Endothelial cell (in vitro differentiated cells): ENCODE results near the gene COL1A1. TPM values are rescaled to one million over a fixed set of nuclear protein-coding genes. Genes with fewer than 3 reads are reported as not detected.
A peak's percentile ranks its signal among the peaks of the same experiment; 100 is the strongest.

ENCODE experiments used
- DNase-seq: peaks from one replicate; pipeline ENCODE4 v3.0.0; 2021; ENCODE audit warnings: low spot score
- H3K27ac Mint-ChIP-seq: one replicate; pipeline ENCODE4 v1.8.0; 2021; ENCODE audit warnings: mixed read lengths, inconsistent platforms; ENCODE audit not compliant: unreplicated experiment
- H3K27me3 Mint-ChIP-seq: one replicate; pipeline ENCODE4 v1.8.0; 2021; ENCODE audit warnings: mild to moderate bottlenecking, moderate library complexity, mixed read lengths, inconsistent platforms; ENCODE audit not compliant: unreplicated experiment
- H3K36me3 Mint-ChIP-seq: one replicate; pipeline ENCODE4 v1.8.0; 2021; ENCODE audit warnings: mild to moderate bottlenecking, low read depth, mixed read lengths, inconsistent platforms; ENCODE audit not compliant: unreplicated experiment
- H3K4me1 Mint-ChIP-seq: one replicate; pipeline ENCODE4 v1.8.0; 2021; ENCODE audit warnings: mild to moderate bottlenecking, mixed read lengths, inconsistent platforms; ENCODE audit not compliant: unreplicated experiment
- H3K4me3 Mint-ChIP-seq: one replicate; pipeline ENCODE4 v1.8.0; 2021; ENCODE audit warnings: mild to moderate bottlenecking, mixed read lengths, inconsistent platforms; ENCODE audit not compliant: unreplicated experiment
- H3K9me3 Mint-ChIP-seq: one replicate; pipeline ENCODE4 v1.8.0; 2021; ENCODE audit warnings: mixed read lengths, inconsistent platforms; ENCODE audit not compliant: unreplicated experiment
- total RNA-seq: library from RNA; stranded (reverse); fragmentation: NEBNext Ultra II Directional; extraction: Animal tissue kit (Norgen Biotek cat#: 25700); gene quantifications from one replicate; pipeline ENCODE4 v1.2.1, GENCODE V29; 2021; ENCODE audit not compliant: unreplicated experiment
- TF ChIP-seq, protein P1 (sequence below): fragments of 200-600 bp; sonication (generic); IDR thresholded peaks from one replicate; pipeline ENCODE4 v1.5.0; 2021; ENCODE audit warnings: antibody characterized with exemption; ENCODE audit not compliant: unreplicated experiment

Gene COL1A1
- total RNA-seq, 1 donor from 2014 or later, result 6.8 TPM

DNA sequence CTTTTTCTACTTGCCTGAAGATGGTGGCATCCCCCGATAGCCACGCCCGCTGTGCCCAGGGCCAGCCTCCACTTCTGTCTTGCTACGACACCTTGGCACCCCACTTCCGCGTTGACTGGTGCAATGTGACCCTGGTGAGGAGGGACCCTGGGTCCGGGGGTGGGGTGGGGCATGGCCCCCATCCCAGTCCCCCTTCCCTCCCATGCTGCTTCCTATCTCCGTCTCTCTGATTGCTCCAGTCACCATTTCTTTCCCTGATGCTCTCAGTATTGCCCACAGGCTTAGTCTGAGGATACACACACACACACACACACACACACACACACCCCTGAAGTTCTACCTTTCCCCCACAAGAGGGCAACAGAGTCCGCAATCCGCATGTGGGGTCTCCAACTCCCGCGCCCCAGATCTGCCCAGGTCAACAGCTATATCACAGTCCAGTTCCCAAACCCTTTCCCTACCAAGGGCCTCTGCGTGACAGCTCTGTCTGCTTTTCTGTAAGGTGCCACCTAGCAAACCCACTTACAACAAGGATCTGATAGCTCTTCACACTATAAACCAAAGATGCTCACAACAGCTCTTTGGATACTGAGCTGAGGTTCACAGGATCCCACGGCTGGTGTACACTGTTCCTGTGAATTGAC, 32.2 kb downstream of the COL1A1 start:
- peak; percentile 67 for DNase-seq

DNA sequence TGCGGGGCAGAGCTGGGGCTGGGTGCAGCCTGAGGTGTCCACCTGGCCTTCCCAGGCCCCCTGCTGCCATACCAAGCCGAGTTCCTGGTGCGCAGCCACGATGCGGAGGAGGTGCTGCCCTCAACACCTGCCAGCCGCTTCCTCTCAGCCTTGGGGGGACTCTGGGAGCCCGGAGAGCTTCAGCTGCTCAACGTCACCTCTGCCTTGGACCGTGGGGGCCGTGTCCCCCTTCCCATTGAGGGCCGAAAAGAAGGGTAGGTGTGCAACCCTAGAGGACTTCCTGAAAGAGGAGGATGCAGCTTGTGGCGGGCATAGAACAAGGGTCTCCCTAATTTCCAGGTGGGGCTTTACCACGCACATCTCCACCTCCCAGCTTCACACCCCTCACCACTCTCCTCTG, 33.1 kb downstream of the COL1A1 start:
- DNase-seq, result no peak
- no peaks in the 10 kb centered on the region for H3K9me3 Mint-ChIP-seq
- peaks cover 12% of the 10 kb centered on the region for H3K27me3 Mint-ChIP-seq
- no peak overlapping the region for H3K27ac Mint-ChIP-seq
- TF ChIP-seq, protein P1, sequence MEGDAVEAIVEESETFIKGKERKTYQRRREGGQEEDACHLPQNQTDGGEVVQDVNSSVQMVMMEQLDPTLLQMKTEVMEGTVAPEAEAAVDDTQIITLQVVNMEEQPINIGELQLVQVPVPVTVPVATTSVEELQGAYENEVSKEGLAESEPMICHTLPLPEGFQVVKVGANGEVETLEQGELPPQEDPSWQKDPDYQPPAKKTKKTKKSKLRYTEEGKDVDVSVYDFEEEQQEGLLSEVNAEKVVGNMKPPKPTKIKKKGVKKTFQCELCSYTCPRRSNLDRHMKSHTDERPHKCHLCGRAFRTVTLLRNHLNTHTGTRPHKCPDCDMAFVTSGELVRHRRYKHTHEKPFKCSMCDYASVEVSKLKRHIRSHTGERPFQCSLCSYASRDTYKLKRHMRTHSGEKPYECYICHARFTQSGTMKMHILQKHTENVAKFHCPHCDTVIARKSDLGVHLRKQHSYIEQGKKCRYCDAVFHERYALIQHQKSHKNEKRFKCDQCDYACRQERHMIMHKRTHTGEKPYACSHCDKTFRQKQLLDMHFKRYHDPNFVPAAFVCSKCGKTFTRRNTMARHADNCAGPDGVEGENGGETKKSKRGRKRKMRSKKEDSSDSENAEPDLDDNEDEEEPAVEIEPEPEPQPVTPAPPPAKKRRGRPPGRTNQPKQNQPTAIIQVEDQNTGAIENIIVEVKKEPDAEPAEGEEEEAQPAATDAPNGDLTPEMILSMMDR, result no peak
- H3K4me1 Mint-ChIP-seq, result peaks cover 8% of the 10 kb centered on the region
- peak overlapping the region; percentile 37 for H3K4me3 Mint-ChIP-seq
- H3K36me3 Mint-ChIP-seq, result peaks cover 7% of the 10 kb centered on the region

More for the DNA sequence above, 32.2 kb downstream of the COL1A1 start:
- H3K27ac Mint-ChIP-seq, result no peak overlapping the region
- peaks cover 11% of the 10 kb centered on the region for H3K27me3 Mint-ChIP-seq
- no peaks in the 10 kb centered on the region for H3K9me3 Mint-ChIP-seq
- H3K4me3 Mint-ChIP-seq, result peak overlapping the region; percentile 37
- TF ChIP-seq, protein P1, result peak; percentile 55
- peaks cover 5% of the 10 kb centered on the region for H3K4me1 Mint-ChIP-seq
- peaks cover 4% of the 10 kb centered on the region for H3K36me3 Mint-ChIP-seq

DNA sequence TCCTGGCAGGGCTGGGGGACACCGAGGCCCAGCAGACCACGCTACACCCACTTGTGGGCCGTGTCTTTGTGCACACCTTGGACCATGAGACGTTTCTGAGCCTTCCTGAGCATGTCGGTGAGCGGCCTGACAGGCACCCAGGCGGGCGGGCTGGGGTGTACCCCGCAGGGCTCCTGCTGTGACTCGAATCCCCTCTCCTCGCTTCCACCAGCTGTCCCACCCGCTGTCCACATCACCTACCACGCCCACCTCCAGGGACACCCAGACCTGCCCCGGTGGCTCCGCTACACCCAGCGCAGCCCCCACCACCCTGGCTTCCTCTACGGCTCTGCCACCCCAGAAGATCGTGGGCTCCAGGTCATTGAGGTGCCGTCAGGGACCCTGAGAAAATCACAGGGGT, 34.1 kb downstream of the COL1A1 start:
- TF ChIP-seq, protein P1, result no peak
- DNase-seq, result no peak
- Mint-ChIP-seq H3K36me3 (peaks cover 8% of the 10 kb centered on the region), H3K4me3 (no peak overlapping the region), H3K27me3 (peaks cover 11% of the 10 kb centered on the region), H3K27ac (no peak overlapping the region), H3K9me3 (no peaks in the 10 kb centered on the region), H3K4me1 (peaks cover 10% of the 10 kb centered on the region)

DNA sequence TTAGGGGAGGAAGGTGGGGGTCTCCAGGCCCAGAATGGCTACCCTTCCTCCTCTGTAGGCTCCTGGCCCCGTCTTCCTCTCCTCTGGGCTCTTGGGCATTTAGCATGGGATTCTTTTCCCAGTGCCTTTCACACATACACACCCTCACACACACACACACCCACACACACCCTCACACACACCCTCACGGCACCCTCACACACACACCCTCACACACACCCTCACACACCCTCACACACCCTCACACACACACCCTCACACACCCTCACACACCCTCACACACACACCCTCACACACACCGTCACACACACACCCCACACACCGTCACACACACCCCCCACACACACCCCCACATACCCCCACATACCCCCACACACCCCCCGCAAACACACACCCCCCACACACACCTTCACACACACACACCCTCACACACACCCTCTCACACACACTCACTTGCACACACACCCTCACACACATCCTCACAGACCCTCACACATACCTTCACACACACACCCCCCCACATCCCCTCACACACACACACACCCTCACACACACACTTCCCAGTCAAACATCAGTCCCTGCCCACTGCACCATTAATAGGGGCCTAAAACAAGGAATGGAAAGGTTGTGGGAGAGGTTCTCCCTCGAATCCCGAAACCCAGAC, 34.8 kb downstream of the COL1A1 start:
- H3K27ac Mint-ChIP-seq, result no peak overlapping the region
- no peaks in the 10 kb centered on the region for H3K9me3 Mint-ChIP-seq
- no peak overlapping the region for H3K4me3 Mint-ChIP-seq
- peaks cover 8% of the 10 kb centered on the region for H3K36me3 Mint-ChIP-seq
- TF ChIP-seq, protein P1, result no peak
- H3K4me1 Mint-ChIP-seq, result peaks cover 16% of the 10 kb centered on the region
- DNase-seq, result no peak
- peaks cover 11% of the 10 kb centered on the region for H3K27me3 Mint-ChIP-seq

DNA sequence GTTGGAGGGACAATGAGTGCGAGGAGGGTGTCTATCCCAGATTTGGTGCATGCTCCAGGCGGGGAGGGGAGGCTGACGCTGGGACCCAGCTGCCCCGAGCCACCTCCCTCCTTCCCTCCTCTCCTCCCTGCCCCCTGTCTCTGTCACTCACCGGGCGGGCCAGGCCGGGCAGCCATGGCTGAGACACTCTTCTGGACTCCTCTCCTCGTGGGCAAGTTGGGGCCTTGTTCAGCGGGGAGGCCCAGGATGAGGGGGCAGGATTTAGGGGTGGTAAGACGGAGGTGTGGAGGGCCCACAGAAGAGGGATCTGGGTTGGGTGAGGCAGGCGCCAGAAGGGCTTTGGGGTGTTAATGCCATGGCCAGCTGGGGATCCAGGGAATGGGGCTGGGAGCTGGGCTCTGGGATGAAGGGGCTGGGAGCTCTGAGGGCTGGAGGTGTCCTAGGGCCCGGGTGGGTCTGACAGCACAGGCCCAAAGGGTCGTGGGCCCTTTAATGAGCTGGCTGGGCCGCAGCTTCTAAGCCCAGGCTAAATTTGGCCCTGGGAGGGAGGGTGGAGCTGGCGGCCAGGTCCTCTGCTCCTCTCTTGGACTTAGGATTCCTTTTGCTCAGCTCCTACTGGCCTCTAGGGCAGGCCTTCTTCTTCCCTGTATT, 35.4 kb downstream of the COL1A1 start, which contains the start of gene SGCA:
SGCA (plus strand) TSS at position 139 of the 651 bp plus-strand sequence; CDS start at position 175, 36 bp downstream.
- Mint-ChIP-seq H3K27me3 (peaks cover 11% of the 10 kb centered on the region), H3K4me1 (peaks cover 19% of the 10 kb centered on the region)

More for the DNA sequence above, 35.4 kb downstream of the COL1A1 start, which contains the start of gene SGCA:
- Mint-ChIP-seq H3K36me3 (peaks cover 8% of the 10 kb centered on the region), H3K4me3 (no peak within 1 kb of the TSS), H3K27ac (peak within 1 kb of the TSS; percentile 52), H3K9me3 (no peaks in the 10 kb centered on the region)
- no peak for DNase-seq
- TF ChIP-seq, protein P1, result no peak
